GM12873 (cell line): ENCODE measurements around the gene IL21R.

Experiments
- CTCF ChIP-seq: IDR thresholded peaks from 2 replicates; pipeline ENCODE4 v1.5.1; 2012; ENCODE audit warnings: low read depth, mild to moderate bottlenecking, moderate library complexity, low read length, control low read depth; ENCODE audit not compliant: insufficient read depth; ENCODE audit errors: missing control alignments

IL21R gene

DNA sequence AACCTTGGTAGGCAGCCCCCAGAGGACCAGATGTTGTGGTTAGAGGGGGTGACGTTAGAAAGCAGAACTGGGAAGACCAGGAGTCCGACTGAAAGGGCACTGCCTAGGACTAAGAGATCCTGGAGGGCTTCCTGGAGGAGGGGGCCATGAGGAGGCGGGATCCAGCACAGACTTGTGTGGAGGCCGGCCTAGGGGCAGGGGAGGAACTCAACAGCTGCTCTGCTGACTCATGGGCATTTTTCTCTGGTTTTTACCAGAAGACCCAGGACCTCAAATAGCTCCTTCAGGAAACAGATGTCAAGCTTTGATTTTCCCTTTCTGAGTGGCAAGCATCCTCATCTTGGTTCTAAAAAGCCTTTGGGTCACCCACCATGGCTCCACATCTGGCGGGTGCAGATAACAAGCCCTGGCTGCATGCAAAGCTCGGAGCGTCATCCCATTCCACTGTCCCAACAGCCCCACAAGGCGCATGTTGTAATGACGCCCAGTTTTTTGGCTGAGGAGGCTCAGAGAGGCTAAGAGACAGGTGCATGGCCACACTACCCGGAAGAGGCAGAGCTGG, 29.0 kb downstream of the IL21R start:
- no peak for TF ChIP-seq CTCF

DNA sequence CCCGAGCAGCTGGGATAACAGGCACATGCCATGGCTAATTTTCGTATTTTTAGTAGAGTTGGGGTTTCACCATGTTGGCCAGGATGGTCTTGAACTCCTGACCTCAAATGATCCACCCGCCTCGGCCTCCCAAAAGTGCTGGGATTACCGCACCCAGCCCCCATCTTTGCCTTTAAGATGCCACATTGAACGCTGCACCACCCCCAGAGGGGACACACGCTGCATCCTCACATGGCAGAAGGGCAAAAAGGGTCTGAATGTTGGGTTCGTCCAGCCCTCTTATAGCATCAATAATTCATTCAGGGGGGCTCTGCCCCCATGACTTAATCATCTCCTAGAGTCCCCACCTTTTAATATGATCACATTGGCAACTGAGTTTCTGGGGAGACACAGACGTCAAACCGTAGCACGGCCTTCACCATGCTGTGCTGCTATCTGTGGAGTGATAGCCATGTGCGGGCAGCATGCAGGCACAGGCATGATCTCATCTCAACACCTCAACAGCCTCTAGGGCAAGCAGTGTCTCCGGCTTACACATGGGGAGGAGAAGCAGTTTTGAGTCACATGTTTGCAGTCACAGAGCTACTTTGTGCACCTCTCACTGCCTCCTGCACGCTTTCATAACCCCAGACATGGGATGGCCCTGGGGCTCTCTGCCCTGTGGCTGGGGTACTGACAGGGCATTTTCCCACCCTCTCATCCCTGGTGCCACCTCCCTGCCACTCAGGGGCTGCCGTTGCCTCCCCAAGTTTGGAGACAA, 30.0 kb downstream of the IL21R start:
- TF ChIP-seq CTCF: no peak

DNA sequence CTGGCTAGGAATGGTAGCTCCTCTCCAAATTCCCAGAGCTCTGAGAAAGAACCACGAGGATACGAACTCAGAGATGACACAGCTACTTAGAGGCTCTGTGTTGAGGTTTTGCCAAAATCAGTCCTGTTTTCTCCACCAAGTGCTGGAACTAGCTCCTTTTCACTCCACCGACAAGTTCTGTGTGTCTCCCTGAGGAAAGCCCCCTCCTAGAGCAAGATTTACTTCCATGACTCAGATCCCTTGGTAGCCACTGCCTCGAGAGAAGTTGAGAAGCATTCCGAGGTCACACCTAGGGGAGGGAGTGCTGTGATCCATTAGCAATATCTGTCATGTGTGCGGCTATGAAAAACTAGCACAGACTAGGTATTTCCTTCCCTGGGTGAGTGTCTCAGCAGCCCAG, 30.6 kb downstream of the IL21R start:
- TF ChIP-seq CTCF: no peak

GRCh38 chr16:27433636-27434035, 31.7 kb downstream of the IL21R start:
- TF ChIP-seq CTCF: no peak

DNA sequence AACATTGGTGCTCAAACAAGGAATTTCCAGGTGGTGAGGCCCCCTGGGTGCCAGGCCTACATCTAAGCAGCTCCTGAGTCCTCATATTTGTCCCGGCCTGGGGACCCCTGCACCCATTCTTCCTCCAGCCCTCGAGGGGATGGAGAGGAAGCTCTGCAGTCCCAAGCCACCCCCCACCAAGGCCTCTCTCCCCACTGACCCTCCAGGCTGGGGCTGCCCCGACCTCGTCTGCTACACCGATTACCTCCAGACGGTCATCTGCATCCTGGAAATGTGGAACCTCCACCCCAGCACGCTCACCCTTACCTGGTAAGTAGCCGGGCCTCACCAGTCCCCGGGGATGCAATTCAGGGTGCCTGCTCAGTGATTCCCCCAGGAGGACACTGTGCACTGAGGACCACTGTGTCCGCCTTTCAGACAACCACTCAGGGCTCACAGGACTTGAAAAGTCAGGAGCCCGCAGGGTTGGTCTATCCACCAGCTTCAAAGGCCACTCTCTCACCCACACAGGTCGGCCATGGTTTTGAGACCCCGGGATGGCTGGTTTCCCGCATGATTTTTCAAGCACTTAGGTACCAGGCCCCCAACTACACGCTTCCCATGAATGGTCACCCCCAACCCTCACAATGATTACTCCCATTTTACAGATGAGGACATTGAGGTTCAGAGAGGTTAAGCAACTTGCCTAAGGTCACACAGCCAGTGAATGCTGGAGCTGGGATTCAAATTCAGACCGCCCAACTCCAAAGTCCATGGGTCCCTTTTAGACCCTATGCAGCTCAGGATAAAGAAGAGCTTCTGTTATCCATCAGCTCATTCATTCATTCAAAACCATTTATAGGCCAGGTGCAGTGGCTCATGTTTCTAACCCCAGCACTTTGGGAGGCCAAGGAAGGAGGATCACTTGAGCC, 32.4 kb downstream of the IL21R start:
- TF ChIP-seq CTCF: no peak

- TF ChIP-seq CTCF: no peak
Measured at GRCh38 chr16:27436065-27436464, 34.1 kb downstream of the IL21R start.
